ENCODE results near the gene LRCOL1.

LRCOL1 gene

GRCh38 chr12:132581348-132582057, 28.9 kb downstream of the LRCOL1 start:
- no peak for DNase-seq

GRCh38 chr12:132580701-132581292, 29.6 kb downstream of the LRCOL1 start:
- DNase-seq = no peak

- DNase-seq = no peak
Measured at GRCh38 chr12:132579744-132580143, 30.6 kb downstream of the LRCOL1 start.

GRCh38 chr12:132578826-132579225, 31.6 kb downstream of the LRCOL1 start:
- no peak for DNase-seq

DNA sequence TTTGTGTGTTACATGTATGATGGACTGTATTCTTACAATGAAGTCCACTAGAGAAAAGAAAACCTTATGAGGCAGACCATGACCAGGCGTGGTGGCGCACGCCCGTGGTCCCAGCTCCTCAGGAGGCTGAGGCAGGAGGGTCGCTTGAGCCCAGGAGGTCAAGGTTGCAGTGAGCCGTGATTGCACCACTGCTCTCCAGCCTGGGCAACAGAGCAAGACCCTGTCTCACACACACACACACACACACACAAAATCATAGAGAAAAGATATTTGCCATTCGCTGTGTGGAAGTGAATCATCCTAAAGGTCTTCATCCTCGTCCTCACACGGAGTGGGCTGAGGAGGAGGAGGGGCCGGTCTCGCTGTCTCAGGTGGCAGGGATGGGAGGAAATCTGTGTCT, 32.3 kb downstream of the LRCOL1 start:
- DNase-seq = no peak

DNA sequence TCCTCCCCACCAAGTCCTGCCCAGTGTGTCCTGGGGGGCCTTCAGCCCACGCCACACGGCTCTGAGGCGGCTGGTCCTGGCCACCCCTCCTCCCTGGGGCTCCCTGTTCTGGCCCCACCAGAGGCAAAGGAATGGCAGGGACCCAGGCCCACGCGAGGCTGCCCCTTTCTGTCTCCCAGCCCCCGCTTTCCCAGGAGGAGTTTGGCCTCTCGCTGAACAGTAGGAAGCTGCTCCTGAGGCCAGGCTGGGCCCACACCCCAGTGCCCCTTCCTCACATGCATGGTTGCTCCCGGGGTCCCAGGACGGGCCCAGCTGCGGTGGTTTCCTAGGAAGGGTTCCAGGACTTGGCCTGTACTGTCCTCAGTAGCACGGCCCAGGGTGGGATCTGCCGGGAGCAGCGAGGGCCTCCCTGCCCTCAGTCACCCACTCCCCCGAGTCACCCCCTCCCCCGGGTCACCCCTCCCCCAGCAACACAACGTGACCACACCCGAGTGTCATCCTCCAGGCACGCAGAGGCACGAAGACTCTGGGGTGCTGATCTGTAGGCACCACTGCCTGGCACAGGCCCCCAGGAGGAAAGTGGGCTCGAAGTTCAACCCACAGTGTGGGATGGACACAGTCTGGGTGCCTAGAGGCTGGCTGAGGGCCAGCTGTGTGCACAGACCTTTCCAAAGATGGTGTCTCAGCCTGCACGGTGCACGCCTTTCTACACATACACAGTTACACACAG, 33.0 kb downstream of the LRCOL1 start:
- DNase-seq = no peak

DNA sequence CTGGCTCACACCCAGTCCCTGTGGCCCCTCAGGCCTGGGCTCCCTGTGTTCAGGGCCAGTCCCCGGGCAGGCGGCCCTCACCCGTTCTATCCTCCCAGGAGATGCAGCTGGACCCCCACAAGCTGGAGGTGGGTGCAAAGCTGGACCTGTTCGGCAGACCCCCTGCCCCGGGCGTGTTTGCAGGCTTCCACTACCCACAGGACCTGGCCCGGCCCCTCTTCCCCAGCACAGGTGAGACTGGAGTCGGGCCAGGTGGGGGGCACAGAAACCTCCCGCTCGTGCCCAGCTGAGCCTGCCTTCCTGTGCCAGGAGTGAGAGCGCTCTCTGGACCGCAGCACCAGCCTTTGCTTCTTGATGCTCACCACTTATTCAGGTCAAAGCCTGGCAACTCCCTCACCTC, 33.7 kb downstream of the LRCOL1 start:
- no peak for DNase-seq

GRCh38 chr12:132575661-132576060, 34.7 kb downstream of the LRCOL1 start:
- DNase-seq = no peak

DNA sequence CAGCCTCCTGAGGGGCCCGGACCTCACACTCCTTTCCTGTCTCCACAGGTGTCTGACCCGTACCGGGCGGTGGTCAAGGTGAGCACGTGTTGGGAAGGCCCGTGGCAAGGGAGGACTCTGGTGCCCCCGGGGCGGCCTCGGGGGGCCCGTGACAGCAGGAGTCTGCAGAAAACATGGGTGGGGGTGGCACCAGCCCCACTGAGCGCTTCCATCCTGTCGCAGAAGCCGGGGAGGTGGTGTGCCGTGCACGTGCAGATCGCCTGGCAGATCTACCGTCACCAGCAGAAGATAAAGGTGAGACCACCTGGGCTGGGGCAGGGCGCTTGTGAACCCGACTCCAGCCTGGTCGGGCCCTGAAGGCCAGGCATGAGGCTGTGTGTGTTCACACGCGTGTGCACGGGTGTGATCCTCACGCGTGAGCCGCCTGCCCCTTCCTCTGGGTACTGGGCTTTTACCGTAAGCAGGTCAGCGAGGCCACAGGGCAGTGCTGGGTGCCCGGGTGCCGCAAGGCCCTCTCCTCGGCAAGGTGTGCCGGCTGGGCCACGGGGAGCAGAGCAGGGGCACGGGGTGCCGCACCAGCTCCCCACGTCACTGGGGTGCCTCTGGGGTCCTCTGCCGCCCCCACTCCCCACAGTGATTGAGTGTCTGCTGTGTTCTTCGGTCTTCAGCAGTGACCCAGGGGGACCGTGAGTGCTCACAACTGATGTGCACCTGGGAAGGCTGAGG, 35.9 kb downstream of the LRCOL1 start:
- no peak for DNase-seq

DNA sequence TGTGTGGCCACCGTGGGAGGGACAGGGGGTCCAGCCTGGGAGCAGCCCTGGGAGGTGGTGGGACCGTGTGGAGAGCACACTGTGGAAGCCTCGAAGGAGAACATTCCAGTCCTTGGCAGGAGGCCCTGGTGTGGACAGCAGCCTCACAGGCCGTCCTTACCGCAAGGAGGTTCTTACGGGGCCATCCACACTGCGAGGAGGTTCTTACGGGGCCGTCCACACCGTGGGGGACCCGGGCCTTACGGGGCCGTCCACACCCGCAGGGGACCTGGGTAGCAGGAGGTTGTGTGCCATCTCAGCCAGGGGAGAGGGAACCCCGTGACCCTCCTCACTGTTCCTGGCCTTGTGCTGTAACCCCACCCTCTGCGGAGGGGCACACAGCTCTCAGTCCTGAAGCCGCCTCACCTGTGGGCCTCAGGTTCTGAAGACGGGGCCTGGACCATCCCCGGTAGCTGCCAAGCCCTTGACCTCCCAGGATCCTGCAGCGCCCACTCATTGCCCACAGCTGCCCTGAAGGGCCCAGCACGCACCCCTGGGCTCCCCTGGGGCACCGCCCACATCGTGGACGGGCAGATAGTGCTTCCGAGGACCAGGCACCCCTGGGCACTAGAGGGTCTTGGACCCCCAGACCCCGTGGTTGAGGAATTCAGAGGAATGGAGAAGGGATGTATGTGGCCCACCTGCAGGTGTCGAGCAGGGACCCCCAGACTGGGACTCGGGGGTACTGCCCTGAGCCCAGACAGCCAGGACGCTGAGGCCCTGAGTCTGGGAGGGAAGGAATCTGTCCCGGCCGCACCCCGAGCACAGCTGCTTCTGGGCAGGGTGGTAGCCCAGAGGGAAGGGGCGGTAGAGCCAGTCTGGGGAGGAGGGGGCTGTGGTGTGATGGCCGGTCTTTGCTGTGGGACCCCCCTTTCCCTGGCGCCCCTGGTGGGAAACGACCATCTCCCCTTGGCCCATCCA, 37.3 kb downstream of the LRCOL1 start:
- no peak for DNase-seq

DNA sequence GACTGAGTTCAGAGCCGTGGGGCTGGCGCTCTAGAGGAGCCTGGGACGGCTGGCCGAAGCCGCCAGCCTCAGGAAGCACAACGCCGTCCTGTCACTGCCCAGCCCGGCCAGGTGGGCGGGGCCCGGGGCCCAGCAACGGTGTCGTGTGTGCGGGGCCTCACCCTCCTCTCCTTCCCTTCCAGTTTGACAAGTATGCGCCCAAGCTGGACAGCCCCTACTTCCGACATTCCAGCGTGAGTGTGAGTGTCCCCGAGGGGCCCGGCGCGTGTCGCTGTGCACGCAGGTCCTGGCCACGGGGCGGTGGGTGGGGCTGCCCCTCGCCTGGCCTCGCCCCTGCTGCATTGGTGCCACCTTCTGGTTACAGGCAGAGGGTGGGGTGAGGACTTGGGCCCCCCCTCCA, 38.3 kb downstream of the LRCOL1 start:
- no peak for DNase-seq

DNA sequence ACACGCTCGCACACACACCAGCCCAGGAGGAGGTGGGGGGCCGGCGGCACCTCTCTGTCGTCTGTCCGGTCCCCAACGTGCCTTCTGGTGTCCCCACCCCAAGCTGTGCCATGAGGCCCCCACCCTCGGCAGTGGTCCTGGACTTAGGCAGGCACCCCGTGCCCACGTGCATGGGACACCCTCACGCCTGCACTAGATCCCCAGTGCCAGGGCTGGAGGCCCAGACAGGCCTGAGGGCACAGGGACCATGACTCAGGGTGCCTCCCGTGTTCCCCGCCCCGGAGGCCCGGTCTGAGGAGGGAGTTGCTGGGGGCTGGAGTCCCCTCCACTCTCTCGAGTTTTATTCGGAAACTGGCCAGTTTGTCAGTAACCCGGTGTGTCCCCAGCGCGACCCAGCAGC, 38.8 kb downstream of the LRCOL1 start:
- no peak for DNase-seq

GRCh38 chr12:132571051-132571450, 39.3 kb downstream of the LRCOL1 start:
- DNase-seq = no peak

- DNase-seq = no peak
Measured at GRCh38 chr12:132570635-132571034, 39.7 kb downstream of the LRCOL1 start.

DNA sequence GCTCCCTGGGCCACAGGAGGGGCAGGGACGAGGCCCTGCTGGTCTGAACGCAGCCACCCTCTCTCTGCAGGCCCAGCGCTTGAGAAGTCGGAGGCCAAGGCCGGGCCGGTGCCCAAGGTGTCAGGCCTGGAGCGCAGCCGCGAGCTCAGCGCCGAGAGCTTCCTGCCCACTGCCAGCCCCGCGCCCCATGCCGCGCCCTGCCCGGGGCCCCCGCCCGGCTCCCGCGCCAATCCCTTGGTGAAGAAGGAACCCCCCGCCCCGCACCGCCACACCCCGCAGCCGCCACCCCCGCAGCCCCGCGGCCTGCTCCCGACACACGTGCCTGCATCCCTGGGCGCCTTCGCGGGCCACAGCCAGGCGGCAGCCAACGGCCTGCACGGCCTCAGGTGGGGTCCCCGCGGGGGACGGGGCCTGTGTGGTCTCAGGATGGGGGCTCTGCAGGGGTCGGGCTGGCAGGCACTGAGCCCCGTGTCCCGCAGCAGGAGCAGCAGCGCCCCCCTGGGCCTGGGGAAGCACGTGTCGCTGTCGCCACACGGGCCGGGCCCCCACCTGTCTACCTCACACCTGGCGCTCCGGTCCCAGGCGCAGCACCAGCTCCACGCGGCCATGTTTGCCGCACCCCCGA, 40.4 kb downstream of the LRCOL1 start:
- DNase-seq = no peak

DNA sequence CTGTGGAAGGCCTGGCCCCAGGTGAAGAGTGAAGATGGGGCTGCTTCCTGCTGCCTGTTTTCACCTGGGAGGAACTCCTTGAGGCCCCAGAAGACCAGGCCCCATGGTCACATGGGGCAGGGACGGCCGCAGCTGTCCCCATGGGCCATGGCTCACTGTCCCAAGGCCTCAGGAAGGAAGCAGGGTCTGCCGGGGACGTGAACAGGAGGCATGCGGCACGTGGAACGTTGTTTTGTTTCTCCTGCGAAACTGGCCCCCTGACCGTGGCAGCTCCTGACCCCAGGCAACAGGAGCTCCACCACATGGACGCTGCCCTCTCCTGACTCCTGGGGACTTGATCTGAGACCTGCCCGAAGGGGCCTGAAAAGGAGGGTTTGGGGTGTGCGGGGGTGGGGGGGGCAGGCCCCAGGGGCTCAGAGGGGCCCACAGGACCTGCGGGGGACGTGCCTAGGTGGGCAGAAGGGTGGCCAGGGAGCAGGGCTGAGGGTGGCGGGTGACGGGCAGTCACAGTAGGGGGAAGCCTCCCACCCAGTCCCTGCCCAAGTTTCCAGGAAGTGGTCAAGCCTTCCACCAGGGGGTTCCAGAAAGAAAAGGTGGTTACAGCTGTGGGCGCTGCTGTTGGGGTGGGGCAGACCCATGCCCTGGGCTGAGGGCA, 41.4 kb downstream of the LRCOL1 start:
- no peak for DNase-seq

- no peak for DNase-seq
Measured at GRCh38 chr12:132568301-132568700, 42.1 kb downstream of the LRCOL1 start.

- DNase-seq = no peak
Measured at GRCh38 chr12:132566516-132567131, 43.8 kb downstream of the LRCOL1 start.

- DNase-seq = no peak
Measured at GRCh38 chr12:132565365-132565764, 45.0 kb downstream of the LRCOL1 start.

DNA sequence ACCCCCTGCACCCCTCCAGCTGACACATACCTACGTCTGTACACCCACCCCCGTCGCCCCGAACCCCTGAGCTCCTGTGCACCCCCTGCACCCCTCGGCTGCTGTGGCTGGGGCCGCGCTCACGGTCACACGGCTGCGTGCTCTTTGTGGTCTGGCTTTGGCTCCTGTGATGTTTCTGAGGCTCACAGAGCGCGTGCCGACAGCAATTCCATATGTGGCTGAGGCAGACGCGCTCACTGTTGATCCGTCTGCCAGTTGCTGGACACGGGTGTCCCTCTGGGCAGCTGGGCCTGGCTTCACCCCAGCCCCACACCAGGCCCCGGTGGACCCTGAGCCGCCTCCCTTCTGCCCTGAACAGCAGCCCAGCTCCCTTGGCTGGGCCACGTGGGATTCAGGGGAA, 46.5 kb downstream of the LRCOL1 start:
- no peak for DNase-seq

GRCh38 chr12:132562489-132563021, 47.8 kb downstream of the LRCOL1 start:
- DNase-seq = no peak

Measured in NCI-H146 (cell line).